Keratinocyte (primary cell): ENCODE measurements around the gene BCORL1.

Source experiments
- CTCF ChIP-seq, 3 experiments: IDR thresholded peaks in 1 of 3; conservative IDR thresholded peaks in 1 of 3; optimal IDR thresholded peaks in 1 of 3; 2 replicates in 2 of 3; 3 replicates in 1 of 3; pipeline versions ENCODE3 to v1.5.1; 2011; ENCODE audit warnings: low read length in 3 of 3, mild to moderate bottlenecking in 3 of 3, moderate library complexity in 2 of 3, control low read depth in 1 of 3, inconsistent platforms in 1 of 3; ENCODE audit not compliant: insufficient read depth in 2 of 3; ENCODE audit errors: extremely low read depth in 1 of 3
- EZH2 ChIP-seq: IDR thresholded peaks from one replicate; pipeline ENCODE4 v1.6.1; 2012; ENCODE audit warnings: inconsistent platforms, mild to moderate bottlenecking, low read length, moderate library complexity

- TF ChIP-seq CTCF (optimal IDR thresholded peaks at IDR 0.05 in 1 of 3, IDR thresholded peaks at IDR 0.05 in 1 of 3, conservative IDR thresholded peaks at IDR 0.05 in 1 of 3; ENCODE audit: extremely low read depth in 1 of 3, insufficient read depth in 2 of 3, low read length in 3 of 3) (no peak), EZH2 (no peak)
Measured at GRCh38 chrX:130049821-130050220, 67.4 kb downstream of the BCORL1 start.
